ENCODE data around the gene MARCHF11. TPM values are rescaled to one million over a fixed set of nuclear protein-coding genes. Genes with fewer than 3 reads are reported as not detected.

MARCHF11 gene
- not detected in 2 replicates for total RNA-seq

GRCh38 chr5:16179511-16179935 is at the start of gene MARCHF11:
Gene MARCHF11, minus strand, starts transcription at chr5:16179791. Its CDS starts 216 bp downstream, at chr5:16179575.

Data from tracheal epithelial cell (primary cell).